LNCaP clone FGC (cell line): ENCODE measurements around the gene MAML2.

ENCODE experiments used
- DNase-seq: peaks from one replicate; pipeline ENCODE4 v3.0.0-alpha.2; 2011; ENCODE audit warnings: low read depth
- H3K4me3 ChIP-seq: 2 replicates; pipeline ENCODE4 v1.5.1; 2011; ENCODE audit warnings: mild to moderate bottlenecking, low read depth, low read length, control low read depth
- TF ChIP-seq, protein P1 (sequence below): IDR thresholded peaks from 2 replicates; pipeline ENCODE4 v1.5.1; 2012; ENCODE audit warnings: mild to moderate bottlenecking; ENCODE audit not compliant: control insufficient read depth, insufficient read depth; ENCODE audit errors: extremely low read depth

The MAML2 gene

GRCh38 chr11:96061069-96061468 is 281.9 kb downstream of the MAML2 start:
- H3K4me3 ChIP-seq: no peak overlapping the region
- DNase-seq: no peak
- TF ChIP-seq, protein P1, sequence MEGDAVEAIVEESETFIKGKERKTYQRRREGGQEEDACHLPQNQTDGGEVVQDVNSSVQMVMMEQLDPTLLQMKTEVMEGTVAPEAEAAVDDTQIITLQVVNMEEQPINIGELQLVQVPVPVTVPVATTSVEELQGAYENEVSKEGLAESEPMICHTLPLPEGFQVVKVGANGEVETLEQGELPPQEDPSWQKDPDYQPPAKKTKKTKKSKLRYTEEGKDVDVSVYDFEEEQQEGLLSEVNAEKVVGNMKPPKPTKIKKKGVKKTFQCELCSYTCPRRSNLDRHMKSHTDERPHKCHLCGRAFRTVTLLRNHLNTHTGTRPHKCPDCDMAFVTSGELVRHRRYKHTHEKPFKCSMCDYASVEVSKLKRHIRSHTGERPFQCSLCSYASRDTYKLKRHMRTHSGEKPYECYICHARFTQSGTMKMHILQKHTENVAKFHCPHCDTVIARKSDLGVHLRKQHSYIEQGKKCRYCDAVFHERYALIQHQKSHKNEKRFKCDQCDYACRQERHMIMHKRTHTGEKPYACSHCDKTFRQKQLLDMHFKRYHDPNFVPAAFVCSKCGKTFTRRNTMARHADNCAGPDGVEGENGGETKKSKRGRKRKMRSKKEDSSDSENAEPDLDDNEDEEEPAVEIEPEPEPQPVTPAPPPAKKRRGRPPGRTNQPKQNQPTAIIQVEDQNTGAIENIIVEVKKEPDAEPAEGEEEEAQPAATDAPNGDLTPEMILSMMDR: no peak

DNA sequence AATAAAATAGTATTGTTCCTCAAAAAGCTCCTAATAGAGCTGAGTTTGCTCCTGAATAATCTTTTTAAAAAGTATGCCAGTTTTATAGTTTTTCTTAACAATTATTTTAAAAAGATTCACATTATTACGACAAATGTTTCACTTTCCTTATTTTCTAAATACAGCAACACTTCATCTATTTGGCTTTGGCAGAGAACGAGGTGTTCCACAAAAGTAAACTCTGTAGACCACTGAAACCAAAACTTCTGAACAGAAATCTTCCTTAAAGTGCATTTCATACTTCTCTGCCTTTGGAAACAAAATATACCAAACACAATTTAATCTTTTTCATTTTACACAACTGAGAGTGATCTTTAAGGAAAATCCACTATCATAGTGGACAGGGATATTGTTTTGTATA is 285.5 kb downstream of the MAML2 start:
- DNase-seq: no peak
- H3K4me3 ChIP-seq: no peak overlapping the region
- TF ChIP-seq, protein P1: no peak

DNA sequence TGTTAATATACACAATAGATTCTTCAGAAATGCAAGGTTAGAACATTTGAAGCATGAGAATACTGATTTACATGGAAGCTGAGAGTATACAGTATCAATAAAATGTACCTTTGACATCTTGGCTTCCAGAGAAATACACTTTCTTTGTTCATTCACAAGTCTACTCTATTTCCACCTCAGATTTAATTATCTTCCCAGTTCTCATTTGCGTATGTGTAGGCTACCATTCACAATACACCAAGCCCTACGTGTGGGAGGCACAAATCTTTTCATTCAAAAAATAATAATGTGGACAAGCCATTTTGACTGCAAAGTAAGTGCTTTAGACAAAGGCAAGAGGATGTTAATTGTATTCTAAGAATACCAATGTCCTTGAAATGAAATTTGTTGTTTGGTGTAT is 286.4 kb downstream of the MAML2 start:
- no peak for DNase-seq
- H3K4me3 ChIP-seq: no peak overlapping the region
- TF ChIP-seq, protein P1: no peak

GRCh38 chr11:96055706-96056387 is 287.1 kb downstream of the MAML2 start:
- TF ChIP-seq, protein P1: no peak
- H3K4me3 ChIP-seq: no peak overlapping the region
- DNase-seq: no peak

- TF ChIP-seq, protein P1: peak; percentile 56
- H3K4me3 ChIP-seq: no peak overlapping the region
- DNase-seq: peak; percentile 26
Observed at GRCh38 chr11:96054870-96055705, 287.9 kb downstream of the MAML2 start.

- no peak for DNase-seq
- TF ChIP-seq, protein P1: no peak
- no peak overlapping the region for H3K4me3 ChIP-seq
Observed at GRCh38 chr11:96052921-96053651, 289.9 kb downstream of the MAML2 start.
